Cerebellar cortex (tissue), 1 donor: ENCODE measurements around the gene VSIG10.
A peak's percentile ranks its signal among the peaks of the same experiment; 100 is the strongest.
"Not testable (repeated sequence)": the region's sequence is repeated elsewhere in the genome, so short reads cannot be mapped to it uniquely, and the experiment has no call there.

Experiments
- DNase-seq: peaks from one replicate; pipeline ENCODE4 v3.0.0-alpha.2; 2015; ENCODE audit warnings: low spot score

The VSIG10 gene

GRCh38 chr12:118103601-118104382, at the start of gene VSIG10:
Gene VSIG10 (minus strand): TSS chr12:118104011. CDS start chr12:118103671, 340 bp downstream.
- DNase-seq, result peak; percentile 37

- no peak for DNase-seq
These were observed 47.9 kb upstream of the VSIG10 start for GRCh38 chr12:118151755-118152154.

- DNase-seq, result no peak
These were observed 46.8 kb upstream of the VSIG10 start for GRCh38 chr12:118150625-118151024.

- DNase-seq, result no peak
These were observed 44.5 kb upstream of the VSIG10 start for GRCh38 chr12:118148287-118148686.

- DNase-seq, result no peak
These were observed 42.0 kb upstream of the VSIG10 start for GRCh38 chr12:118145798-118146156.

- no peak for DNase-seq
These were observed 41.4 kb upstream of the VSIG10 start for GRCh38 chr12:118145113-118145797.

GRCh38 chr12:118144499-118144898, 40.7 kb upstream of the VSIG10 start:
- no peak for DNase-seq

GRCh38 chr12:118140825-118141224, 37.0 kb upstream of the VSIG10 start:
- no peak for DNase-seq

- DNase-seq, result no peak
These were observed 33.4 kb upstream of the VSIG10 start for GRCh38 chr12:118137148-118137678.

GRCh38 chr12:118136559-118137003, 32.8 kb upstream of the VSIG10 start:
- DNase-seq, result peak; percentile 57

- DNase-seq, result peak; percentile 95
These were observed 32.2 kb upstream of the VSIG10 start, which contains the start of gene PEBP1 for GRCh38 chr12:118135788-118136558. Gene PEBP1 (plus strand): TSS chr12:118136124. CDS start chr12:118136210, 86 bp downstream.

- DNase-seq, result not testable (repeated sequence)
These were observed 25.6 kb upstream of the VSIG10 start for GRCh38 chr12:118129436-118129835.

- DNase-seq, result no peak
These were observed 24.1 kb upstream of the VSIG10 start for GRCh38 chr12:118127867-118128266.

GRCh38 chr12:118126119-118126757, 22.4 kb upstream of the VSIG10 start:
- no peak for DNase-seq

GRCh38 chr12:118125743-118126118, 21.9 kb upstream of the VSIG10 start:
- no peak for DNase-seq

- no peak for DNase-seq
These were observed 20.6 kb upstream of the VSIG10 start for GRCh38 chr12:118124333-118124874.

GRCh38 chr12:118122264-118122663, 18.5 kb upstream of the VSIG10 start:
- no peak for DNase-seq

GRCh38 chr12:118120579-118121363, 17.0 kb upstream of the VSIG10 start:
- peak; percentile 78 for DNase-seq

- DNase-seq, result no peak
These were observed 15.7 kb upstream of the VSIG10 start for GRCh38 chr12:118119449-118119879.

- DNase-seq, result no peak
These were observed 5.3 kb upstream of the VSIG10 start for GRCh38 chr12:118109088-118109487.

- DNase-seq, result no peak
These were observed 3.9 kb upstream of the VSIG10 start for GRCh38 chr12:118107694-118108093.
